GM18867 (cell line): ENCODE data around the gene THEM4.

Experiments
- ATAC-seq: cut with Tn5 transposase; IDR thresholded peaks from one replicate; pipeline ENCODE4 v1.9.1; 2021; ENCODE audit warnings: mild to moderate bottlenecking, moderate library complexity; ENCODE audit not compliant: unreplicated experiment

The THEM4 gene

DNA sequence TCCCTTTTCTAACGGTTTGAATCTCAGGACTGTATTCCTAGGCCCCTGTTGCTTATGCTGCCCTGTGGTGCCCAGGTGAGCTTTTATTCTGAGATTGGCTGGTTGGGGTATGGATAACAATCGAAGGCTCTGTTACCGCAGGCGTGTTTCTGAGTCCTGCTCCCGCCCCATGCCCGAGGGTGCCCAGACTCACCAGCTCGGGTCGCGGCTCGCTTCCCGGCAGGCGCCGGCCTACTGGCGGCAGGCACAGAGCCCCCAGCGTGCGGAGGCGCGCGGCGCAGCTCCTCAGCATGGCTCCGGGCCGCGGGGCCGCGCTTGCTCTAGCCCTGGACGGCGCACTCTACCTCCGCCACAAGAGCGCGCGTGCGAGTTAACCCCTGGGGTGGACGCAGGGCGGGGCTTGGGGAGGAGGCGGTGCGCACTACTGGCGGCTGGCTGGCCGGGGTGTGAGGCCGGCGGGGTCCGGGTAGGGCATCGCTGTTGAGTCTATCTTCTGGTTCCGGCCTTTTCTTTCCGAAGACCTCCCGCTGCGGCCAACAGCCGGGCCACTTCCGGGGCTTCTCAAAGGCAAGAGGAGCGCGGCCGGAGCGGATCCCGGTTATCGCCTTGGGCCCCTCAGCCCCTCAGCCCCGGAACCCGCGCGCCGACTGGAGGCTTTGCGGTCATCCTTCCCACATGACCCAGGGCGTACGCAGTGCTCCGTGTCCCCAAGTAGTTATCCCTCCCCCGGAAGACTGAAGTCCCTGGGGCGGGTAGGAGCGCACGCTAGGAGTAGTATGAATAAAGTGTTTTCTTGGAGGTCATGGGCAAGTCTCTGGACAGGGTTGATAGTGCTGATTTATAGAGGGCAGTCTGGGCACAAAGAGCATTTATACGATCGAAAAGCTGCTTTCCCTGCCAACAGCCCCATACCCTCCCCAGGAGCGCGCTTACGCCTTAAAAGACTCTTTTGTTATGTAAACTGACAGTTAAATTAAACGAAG lies at the start of gene THEM4:
Gene THEM4, minus strand, starts transcription at position 345 of the 983 bp plus-strand sequence. Its CDS starts 53 bp downstream, at position 292.
- ATAC-seq, result peak; percentile 98

DNA sequence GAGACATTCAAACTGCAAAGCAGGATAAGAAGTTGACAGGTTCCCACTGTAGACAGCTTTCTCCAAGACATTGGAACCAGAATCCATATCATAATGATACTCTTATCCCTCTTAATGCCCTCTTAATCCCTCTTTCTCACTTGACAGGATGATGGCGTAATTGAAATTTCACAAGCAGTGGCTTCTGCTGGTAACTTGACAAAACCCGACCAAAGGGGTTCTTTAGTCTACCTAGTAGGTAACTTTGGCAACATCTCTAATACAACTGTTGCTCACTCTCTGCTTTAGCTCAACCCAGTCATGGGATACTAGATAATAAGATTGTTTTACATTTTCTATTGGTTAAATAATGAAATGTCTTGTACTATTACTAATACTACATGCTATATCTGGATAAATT lies 49.6 kb upstream of the THEM4 start:
- no peak for ATAC-seq

DNA sequence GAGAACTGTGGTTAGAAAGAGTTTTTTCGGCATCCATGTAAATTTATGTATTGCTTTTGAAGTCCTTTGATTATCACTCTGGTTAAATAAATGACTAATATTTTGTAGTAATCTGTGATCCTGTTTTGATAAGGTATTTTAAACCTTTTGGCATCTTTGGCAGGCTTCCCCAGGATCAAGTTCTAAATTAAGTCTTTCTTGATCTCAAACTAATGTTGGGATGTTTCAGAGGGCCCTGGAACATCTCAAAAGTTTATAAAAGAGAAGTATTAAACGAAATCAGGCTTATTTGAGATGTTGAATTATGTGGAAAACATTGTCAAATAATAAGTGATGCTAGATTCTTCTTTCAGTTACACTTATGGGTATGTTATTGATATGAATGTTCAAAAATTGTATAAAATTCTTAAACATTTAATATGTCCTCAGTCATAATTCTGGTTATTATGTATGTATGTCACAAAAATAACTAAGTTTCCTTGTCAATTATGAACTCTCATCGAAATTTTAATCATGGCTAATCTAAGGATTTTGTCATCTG lies 47.7 kb upstream of the THEM4 start:
- no peak for ATAC-seq

DNA sequence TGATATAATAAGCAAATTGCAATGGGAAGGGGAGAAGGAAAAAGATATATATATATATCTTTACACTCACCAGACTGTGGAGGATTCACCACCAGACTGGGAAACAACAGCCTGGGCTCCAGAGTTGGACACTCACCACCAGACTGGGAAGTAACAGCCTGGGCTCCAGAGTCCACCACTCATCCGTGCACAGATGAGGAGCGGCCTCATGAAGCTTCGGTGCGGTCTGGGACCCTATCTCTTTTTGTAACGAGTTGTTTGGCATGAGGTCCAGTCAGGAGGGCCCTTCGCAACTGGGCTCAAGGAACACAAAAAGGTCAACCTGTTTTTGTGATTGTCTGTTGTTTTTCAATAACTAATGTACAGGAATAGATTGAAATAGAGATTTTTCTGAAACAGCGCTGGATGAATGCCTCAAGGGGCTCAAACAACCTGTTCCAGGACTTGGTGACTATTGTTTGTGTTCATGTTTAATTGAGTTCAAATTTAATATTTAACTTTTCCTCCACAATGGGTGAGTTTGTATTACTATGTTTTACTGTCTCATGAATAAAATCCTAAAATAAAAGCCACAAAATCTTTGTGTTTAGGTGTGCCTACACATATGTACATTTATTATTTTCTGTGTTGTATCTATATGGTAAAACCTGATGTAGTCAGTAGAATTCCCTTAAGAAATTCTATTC lies 44.2 kb upstream of the THEM4 start:
- no peak for ATAC-seq

DNA sequence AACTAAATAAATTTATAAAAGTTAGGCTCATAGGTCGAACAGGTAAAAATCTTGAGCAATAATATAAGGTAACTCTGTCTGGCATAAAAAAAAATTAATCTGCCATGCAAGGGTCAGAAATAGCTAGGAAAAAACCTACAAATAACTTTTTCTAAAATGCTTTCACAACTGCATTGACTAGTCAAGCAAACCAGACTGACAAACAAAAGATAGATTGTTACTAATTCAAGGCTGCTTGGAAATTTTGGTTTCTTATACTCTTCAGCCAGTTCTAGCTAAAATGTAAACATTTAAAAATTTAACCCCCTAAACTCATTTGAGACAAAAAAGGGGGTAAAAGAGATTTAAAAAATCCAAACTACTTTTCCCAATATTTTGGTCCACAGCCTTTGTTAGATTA lies 43.5 kb upstream of the THEM4 start:
- ATAC-seq, result no peak

DNA sequence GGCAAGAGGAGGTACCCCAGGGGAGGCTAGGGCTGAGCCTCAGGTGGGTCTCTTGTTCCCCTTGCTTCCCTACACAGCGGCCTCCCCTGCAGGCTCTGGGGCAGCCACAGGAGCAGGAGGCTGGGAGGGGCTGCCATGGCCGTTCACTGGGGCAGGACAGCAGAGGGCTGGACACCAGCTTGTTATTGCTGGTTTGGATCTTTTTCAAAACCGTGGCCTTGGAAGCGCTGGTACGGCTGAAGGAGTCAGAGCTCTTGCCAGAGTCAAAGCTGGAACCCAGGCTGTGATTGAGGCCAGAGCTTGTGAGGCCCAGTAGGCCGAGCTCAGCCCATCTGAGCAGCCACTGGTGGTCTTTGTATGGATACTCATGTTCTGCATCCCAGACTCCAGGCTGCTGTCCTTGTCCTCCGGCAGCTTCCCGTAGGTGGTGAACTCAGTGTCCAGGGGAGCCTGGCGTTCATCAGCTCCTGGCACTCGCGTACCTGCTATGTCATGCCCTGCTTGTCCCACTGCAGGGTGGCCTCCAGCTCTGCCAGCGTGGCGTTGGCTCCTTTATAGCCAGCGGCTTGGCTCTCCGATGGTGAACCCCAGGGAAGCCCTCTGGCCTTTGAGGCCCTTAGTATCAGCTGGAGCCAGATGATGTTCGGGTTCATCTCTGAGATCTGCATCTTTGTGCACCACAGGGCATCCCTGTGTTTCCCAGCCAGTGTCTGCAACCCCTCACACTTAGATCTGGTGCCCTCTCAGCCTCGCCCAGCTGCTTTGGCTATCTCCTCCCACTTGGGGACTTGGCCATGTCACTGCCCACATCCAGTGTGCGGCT lies 40.3 kb upstream of the THEM4 start:
- no peak for ATAC-seq

DNA sequence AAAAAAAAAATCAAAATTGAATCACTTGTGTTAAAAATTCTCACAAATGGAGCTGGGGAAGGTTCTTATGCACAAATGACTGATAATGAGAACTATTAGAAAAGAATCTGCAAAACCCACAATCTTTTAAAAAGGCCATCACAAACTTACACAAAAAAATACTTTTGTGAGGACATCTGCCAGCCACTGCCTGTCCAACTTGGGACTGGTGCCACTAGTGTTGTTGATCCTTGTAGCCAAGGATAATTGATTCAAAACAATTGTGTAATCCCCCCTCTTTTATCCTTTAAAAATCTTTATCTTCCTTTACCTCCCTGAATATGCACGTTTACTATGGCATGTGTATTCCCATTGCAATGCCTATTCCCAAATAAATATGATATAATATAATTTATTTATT lies 39.2 kb upstream of the THEM4 start:
- no peak for ATAC-seq

DNA sequence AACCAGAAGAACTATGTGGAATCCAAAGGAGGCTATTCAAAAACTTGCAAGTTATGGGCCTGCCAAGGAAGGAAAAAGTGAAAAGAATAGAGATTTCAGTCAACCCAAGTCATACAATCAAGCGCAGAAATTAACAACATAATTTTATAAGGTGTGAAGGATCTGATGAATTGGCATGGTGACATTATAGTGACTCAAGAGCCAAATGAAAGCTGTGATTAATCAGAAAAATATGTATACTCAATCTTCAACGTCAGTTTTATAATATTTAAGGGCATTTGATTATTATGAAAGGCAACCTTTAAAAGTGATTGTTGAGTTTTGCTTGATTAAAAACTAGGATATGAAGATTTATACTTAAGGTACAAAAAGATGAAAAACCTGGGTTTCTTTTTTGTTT lies 37.8 kb upstream of the THEM4 start:
- ATAC-seq, result no peak

DNA sequence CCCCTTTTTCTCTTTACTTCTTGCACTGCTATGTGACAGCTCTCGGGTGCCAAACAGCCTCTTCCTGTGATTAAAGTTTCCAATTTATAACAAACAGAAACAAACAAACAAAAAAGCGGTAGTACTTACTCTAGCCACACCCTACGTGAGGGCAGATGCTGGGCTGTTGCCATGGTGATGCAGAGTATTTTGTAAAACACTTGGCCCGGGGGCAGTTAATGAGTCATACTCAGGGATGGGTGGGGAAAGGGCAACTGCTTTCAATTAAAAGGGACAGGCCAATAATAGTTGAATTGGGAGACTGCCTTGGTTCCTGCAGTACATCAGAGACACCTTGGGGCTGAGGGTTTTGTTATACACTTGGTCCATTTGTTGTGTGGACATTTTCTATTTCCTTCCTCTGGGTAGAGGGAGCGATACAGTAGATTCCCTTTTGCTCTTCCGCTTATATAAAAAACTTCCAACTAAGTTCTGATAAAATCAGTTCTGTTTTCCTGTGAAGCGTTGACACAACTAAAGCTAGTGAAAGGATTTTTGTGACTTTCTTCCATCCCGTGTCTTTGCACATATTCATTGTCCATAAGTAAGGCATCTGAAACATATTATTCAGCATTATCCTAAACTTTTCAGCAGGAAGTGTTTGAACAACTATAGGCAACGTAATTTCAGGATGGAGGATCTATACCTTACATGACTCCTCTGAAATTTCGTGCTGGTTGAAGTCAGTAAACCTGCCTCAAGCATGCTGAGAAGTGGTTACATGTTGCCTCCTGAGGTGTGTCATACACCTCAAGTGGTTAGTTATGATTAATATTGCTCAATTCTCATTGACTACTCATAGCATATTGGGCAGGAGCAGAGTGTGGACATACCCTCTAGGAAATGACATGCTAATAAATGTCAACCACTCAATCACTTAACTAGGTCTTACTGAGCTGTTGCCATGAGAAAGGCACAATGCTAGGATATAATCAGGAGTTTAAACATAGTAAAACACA lies 36.7 kb upstream of the THEM4 start:
- ATAC-seq, result peak; percentile 70

DNA sequence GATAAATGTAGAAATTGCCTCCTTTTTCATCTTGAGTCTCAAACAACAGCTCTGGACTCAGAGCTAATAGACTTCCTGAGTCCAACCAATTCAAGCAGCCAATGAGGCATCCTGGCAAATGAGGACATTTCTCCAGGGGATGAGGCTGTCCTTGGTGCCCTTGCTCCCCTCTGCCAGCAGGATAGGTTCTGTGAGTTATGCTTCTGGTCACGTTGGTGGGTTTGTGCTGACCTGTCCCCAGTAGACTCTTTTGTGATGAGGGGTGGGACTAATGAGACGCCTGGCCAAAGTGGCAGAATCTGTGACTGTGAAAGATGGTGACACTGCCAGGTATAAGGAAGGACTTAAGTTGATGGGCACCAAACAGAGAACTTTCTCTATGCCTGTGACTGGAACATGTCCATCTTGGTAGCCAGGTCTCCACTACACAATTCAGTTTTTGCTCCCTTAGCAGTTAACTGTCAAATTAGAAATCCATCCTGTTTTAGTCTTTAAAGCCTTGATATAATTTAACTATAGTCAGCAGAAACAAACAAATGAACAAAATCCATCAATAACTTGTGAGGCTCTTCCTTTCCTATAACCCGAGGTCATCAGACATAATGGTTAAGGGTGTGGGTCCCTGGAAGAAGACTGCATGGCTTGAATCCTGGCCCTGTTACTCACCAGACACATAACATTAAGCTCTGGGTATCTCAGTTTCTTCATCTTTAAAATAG lies 35.7 kb upstream of the THEM4 start:
- ATAC-seq, result no peak

DNA sequence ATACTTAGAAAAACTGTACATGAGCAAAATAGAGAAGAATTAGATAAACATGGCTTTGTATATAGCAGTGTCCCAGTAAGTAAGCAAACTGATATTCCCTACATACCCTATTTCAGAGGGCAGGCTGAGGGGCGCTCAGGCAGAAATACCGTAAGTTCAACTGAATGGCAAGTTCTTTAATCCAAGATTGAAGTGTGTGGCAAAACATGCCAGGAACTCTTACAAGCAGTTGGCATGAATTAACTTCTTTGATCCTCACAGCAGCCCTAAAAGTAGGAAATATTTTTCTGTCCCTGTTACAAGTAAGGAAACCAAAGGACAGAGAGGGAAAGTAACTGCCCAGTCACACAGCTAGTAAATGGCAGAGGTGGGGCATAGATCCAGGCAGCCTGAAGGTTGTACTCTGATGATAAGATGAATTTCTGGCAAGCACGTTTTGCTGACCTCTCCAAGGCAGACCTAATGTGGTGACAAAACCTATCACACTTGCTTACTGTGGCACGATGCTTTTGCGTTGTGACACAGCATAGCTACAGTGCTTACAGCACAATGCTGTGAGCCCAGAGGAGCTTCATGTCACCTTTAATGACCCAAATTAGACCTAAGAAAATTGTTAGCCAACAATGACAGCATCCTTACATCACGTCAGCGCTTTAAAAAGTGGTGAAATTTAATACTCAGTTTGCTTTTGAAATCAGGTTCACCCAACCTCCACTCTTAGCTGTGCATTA lies 35.0 kb upstream of the THEM4 start:
- ATAC-seq, result no peak

DNA sequence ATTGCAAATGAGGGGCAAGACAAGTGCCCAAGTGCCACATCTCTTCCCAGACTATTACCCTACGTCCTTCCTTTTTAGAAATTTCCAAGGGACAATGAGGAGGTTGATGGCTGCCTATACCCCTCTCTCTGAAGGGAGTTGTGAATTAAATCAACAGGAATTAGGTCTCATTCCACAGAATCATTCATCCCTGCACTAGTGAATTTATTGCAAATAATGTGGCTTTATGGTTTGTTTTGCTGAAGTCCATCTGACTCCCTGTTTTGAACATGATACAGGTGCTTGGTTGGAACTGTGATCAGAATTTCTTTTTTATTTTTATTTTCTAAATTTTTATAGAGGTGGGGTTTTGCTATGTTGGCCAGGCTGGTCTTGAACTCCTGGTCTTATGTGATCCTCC lies 34.3 kb upstream of the THEM4 start:
- ATAC-seq, result no peak

DNA sequence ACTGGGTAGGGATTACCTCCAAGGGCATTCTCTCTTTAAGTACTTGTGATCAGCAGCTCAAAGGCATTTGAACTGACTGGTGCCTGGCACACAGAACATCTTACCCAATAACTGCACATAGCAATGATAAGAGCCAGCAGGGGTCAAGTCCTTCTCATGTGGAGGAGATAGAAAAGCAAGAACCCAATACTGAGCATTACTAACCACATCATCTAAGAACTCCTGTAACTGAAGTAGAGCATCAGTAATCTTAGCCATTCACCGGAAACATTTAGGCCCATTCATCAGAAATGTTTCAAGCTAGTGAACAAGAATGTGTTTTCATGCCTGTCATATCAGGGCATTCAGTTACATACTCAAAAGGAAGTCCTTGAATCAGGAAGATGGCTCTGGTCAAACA lies 33.6 kb upstream of the THEM4 start:
- ATAC-seq, result no peak

DNA sequence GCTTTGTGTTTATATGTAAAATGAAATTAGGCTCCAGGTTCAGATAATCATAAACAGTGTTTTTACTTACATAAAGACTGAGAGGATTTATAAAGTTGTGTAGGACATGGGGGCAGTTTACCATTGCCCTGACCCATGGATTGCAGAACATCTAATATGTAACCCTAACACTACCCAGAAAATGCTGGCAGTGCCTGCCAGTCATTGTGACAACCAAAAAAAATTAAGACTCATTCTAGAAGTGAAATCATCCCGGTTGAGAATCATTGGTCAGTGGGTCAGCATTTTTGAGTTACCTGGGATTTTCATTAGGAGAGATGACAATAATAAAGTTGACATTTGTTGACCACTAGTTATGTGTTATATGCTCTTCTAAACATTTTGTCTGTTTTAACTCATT lies 31.2 kb upstream of the THEM4 start:
- ATAC-seq, result no peak

DNA sequence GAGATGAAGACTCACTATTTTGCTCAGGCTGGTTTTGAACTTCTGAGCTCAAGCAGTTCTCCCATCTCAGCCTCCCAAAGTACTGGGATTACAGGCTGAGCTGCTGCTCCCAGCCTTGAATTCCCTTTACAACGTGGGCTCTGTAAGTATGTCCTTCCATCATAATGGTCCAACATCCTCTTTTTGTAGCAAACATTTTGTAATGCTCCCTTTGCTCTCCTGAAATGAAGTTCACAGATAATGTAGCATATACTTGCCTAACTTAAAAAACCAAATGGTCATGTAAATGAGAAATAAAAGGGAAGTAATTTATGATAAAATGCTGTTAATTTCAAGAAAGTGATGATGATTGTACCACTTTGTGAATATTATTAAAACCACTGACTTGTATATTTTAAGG lies 30.5 kb upstream of the THEM4 start:
- ATAC-seq, result no peak

DNA sequence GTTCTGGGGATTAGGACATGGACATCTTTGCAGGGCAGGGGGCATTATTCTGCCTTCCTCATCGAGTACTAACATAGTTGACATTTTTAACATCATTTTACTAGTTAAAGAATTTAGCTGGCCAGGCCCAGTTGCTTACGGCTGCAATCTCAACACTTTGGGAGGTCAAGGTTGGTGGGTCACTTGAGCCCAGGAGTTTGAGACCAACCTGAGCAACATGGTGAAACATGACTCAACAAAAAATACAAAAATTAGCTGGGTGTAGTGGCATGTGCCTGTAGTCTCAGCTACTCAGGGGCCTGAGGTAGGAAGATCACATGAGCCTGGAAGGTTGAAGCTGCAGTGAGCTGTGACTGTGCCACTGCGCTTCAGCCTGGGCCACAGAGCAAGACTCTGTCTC lies 29.8 kb upstream of the THEM4 start:
- ATAC-seq, result no peak

DNA sequence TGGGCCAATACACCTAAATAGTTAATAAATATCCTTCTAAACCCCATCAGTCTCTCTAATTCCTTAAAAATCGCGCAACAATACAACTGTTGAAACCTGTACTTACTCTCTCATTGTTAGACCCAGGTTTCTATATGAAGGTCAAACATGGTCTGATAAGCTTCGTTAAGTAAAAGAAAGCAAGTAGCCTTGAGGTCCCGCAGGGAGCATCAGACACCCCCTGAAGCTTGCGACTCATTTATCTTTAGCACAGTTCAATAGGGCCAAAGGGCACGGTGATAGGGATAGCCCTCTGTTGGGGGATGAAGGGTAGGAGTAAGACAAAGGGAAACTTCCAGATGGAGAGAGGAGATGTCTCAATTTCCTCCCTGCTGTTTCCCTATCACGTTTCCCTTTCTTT lies 27.3 kb upstream of the THEM4 start:
- no peak for ATAC-seq

DNA sequence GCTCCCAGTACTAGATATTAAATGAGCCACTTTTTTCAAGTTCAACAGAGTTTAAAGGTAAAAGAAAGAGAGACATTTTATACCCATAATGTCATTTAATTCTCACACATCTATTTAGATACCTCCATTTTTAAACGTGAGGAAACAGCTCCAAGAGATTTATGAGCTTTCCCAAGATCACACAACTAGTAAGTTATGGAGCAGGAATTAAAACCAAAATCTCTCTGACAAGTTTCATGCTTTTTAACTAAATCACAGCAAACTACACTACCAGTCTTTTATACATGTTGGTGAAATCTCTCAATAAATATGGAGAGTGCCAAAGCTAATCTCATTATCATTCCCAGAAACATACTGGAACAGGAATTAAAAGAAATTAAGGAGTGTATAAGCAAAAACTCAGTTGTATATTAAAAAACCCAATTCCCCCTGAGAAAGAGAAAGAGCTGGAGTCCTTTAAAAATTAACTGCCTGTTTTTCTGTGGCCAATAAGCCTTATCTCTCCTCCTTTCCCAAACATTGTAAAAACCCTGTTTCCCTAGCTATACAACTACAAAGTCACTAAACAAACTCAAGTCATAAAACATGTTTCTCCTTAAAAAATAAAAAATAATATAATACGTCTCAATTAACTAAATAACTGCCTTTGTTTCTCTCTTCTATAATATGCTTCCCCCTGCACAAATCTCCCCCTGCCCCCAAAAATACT lies 26.7 kb upstream of the THEM4 start:
- no peak for ATAC-seq
